Measurements from ENCODE around the gene CHTOP.
A peak's percentile ranks its signal among the peaks of the same experiment; 100 is the strongest.
"Not testable (repeated sequence)": the region's sequence is repeated elsewhere in the genome, so short reads cannot be mapped to it uniquely, and the experiment has no call there.

The CHTOP gene, protein sequence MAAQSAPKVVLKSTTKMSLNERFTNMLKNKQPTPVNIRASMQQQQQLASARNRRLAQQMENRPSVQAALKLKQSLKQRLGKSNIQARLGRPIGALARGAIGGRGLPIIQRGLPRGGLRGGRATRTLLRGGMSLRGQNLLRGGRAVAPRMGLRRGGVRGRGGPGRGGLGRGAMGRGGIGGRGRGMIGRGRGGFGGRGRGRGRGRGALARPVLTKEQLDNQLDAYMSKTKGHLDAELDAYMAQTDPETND

DNA sequence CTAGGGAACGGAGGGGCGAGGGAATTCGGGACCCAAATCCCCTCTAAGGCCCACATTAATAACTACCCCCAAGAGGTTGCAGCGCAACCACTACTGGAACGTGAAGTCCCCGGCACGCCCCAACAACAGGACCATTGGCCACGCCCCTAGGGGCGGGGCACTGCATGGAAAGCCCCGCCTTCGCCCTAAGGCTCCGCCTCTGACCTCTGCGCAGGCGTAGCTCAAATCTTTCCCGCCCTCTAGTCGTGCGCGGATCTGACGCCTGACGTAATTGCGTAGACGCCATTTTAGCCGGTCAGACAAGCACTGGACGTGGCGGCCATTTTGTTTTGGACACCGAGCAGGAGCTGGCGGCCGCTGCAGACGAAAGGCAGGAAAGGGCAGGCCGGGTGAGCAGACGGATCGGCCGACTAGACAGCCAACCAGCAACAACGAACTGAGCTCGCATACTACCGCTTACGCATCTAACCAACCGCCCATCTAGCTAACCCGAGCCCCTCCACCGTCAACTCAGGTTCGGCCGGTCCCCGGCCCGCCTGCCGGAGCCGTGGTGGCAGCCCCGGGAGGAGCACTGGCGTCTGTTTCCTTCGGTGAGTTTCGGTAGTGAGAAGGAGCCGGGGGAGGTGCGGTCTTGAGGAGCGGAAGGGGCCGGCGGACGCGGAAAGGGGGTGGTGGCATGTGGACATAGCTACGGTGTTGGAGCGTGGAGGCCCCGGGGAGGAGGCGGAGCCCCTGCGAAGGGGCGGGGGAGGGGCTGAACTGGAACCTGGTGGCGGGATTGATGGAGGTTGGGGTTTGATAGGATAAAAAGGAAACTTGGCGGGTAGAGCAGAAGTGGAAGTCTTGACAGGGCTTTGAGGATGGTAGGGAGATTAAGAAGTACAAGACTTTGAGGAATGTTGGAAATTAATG is at the start of gene CHTOP:
CHTOP (plus strand) TSS at position 313 of the 912 bp plus-strand sequence. CDS start 2,523 bp downstream, outside the sequence.
- peak; percentile 100 for DNase-seq

DNA sequence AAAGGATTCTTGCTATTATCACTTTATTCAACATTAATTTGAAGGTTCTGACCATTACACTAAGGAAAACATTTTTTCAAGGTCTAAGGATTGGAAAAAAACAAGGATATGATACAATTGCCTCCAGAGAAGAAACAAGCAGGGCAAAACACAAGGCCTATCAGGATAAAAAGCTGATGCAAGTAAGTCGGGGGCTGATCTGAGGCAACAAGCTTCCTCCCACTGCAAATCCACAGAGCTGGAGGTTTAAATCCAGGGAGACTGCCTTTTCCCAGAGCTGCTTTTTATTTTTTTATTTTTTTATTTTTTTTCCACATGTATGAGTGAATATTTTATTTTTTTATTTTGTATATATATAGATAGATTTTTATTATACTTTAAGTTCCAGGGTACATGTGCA is 48.9 kb upstream of the CHTOP start:
- no peak for DNase-seq

DNA sequence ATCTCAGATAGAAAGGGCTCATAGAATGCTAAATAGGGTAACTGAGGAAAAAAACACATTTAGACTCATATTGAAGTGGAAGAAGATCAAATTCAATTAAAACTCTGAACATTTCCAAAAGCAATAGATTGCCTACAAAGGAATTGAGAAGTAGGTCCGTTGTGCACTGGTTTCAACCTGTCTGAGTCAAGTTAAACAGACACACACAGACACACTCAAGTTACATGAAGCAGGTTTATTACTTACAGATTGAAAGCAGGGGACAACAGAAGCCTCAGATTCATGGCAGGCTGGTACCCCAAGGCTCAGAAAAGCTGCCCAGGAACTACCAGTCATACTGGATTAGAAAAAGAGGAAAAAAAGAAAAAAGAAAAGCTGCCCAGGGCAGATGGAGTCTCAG is 47.5 kb upstream of the CHTOP start:
- no peak for DNase-seq

DNA sequence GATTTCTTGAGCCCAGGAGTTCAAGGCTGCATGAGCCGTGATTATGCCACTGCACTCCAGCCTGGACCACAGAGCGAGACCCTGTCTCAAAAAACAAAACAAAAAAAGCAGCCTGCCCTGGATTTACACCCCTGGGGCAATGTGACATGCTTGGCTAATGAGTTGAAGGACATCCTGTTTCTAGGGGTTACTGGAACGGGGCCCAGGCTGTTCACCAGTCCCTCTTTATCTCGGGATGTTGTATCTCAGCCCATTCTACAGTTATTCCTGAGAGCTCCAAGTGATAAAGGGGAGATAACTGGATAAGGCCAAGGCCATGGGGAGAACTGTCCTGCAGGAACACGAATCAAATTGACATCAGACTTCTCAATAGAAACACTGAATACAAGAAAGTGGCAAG is 46.6 kb upstream of the CHTOP start:
- no peak for DNase-seq

DNA sequence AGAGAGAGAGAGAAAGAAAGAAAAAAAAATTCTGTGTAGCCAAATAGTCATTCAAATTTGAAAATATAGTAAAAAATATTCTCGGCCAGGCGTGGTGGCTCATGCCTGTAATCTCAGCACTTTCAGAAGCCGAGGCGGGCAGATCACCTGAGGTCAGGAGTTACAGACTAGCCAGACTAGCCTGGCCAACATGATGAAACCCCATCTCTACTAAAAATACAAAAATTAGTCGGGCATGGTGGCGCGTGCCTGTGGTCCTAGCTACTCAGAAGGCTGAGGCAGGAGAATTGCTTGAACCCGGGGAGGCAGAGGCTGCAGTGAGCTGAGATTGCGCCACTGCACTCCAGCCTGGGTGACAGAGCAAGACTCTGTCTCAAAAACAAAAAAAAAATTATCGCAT is 45.8 kb upstream of the CHTOP start:
- DNase-seq: not testable (repeated sequence)

DNA sequence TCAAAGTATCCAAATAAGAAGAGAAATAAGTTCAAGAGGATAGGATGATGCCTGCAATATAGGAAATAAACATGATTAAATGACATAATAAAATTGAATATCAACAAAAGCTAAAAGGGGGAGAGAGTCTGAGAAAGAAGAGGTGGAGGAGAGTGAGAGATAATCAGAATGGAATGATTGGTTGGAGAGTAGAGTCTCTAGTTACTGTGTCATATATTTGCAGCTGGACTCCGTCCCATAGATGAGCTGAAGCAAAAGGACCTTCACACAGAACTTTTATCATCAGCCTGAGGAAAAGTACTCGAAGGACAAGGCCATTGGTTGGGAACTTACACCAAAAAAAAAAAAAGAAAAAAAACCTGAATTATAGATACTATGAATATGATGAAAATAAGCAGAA is 45.4 kb upstream of the CHTOP start:
- no peak for DNase-seq

DNA sequence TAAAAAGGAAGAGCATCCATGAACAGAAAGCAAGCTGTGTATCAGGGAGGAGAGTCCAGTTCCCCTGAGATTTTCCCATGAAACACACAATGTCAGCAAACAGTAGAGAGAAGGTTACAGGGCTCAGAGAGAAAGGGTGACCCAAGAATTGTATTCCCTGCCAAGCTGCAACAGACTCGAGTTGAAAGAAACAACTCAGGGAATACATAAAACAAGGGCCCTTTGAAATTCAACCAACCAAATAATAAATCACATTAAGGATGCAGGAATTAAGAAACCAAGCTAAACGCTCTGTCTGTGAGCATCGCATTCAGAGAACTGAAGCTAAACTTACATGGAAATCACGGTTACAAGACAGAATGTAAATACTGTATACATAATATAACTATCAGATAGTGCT is 41.1 kb upstream of the CHTOP start:
- DNase-seq: no peak

DNA sequence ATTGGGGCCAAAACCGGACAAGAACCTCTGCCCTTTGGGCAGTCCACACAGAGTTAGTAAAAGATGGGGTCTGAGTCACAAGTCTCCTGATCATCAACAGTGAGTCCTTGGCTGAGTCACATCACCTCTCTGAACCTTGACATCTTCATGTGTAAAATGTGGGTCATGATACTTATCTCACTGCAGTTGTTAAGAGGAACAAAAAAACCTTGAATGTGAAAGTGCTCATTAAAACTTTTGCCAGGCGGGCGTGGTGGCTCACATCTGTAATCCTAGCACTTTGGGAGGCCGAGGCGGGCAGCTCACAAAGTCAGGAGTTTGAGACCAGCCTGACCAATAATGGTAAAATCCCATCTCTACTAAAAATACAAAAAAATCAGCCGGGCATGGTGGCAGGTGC is 36.7 kb upstream of the CHTOP start:
- no peak for DNase-seq

DNA sequence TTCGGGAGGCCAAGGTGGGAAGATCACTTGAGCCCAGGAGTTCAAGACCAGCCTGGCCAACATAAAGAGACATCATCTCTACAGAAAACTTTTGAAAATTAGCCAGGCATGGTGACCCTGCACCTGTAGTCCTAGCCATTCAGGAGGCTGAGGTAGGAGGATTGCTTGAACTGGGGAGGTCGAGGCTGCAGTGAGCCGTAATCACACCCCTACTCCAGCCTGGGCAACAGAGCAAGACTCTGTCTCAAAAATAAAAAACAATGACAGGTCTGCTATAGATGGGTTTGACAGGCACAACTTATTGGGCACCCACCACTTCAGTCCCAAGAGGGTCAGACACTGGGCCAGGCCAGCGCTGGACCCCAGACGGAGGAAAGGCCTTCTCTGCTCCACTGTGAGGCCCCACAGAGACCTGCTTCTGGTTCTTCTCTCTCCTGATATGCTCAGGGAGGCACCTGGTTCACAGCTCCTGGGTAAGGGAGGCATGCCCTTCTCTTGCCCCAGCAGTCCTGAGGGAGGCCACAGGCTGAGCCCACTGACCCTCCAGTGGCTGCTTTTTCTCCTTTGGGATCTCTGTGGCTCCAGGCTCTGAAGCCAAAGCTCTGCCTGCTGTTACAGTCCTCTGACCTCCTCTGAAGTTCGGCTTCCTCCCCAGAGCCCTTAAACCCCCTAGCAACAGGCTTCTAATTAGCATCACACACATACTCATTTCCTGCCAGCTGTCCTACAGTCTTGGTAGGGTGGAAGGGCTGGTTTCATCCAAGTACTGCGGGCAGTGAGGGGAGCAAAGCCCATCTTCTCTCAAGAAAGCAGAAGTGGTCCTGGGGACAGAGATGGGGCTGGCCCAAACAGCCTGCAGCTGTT is 35.3 kb upstream of the CHTOP start:
- no peak for DNase-seq

DNA sequence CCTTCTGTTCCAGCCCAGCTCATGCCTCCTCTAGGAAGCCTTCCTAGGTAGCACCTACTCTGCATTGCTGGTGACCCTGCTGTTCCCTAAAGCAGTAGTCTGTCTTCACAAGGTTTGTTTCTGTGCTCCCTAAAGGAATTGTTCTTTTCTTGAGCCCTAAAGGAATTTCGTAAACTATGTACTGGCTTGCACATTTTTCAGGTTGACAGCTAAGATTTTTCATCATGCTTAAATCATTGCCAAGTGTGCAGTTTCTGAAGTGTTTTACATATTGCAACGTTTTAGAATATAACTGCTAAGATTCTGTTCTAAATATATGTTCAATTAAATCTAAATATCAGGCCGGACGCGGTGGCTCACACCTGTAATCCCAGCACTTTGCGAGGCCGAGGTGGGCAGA is 34.0 kb upstream of the CHTOP start:
- no peak for DNase-seq

DNA sequence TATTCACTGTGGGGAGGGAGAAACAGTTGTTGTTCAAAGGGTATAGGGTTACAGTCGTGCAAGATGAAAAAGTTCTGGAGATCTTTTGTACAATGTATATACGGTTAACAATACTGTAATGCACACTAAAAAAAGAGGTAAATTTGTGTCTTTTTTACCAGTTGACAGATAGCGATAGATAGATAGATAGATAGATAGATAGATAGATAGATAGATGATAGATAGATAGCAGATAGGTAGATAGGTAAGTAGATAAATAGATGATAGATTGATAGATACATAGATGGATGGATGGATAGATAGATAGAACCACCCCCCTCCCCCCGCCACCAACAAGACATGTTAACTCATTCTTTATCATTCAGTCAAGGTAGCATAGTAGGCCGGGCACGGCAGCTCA is 31.1 kb upstream of the CHTOP start:
- no peak for DNase-seq

DNA sequence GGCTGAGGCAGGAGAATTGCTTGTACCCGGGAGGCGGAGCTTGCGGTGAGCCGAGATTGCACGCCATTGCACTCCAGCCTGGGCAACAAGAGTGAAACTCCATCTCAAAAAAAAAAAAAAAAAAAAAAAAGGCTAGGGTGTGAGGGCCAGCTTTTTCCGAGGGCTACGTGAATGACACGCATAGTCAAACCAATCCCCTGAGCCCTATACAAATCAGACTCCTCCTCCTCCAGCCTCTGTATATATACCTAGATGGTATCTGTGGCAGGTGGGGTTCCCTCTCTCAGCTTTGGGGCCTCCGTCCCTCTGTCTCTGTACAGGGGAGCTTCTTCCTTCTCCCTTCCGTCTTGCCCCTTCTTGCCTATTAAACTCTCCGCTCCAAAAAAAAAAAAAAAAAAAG is 27.7 kb upstream of the CHTOP start:
- no peak for DNase-seq

DNA sequence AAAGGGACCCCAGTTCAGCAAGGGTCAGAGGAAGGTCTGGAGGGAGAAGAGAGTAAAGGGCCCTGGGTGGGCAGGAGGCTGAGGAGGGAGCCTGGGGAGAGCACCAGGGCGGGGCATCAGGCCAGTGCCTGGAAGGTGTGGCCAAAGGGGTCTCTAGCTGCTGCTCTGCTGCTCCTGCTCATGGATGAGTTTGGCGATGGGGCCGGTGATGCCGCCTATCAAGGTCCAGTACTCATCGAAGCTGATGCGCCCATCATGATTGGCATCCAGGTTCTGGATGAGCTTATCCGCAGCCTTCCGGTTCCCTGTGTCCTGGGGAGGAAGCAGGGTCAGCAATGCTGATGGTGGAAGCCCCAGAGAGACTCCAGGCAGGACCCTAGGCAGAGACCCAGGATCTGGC is 26.5 kb upstream of the CHTOP start:
- no peak for DNase-seq

DNA sequence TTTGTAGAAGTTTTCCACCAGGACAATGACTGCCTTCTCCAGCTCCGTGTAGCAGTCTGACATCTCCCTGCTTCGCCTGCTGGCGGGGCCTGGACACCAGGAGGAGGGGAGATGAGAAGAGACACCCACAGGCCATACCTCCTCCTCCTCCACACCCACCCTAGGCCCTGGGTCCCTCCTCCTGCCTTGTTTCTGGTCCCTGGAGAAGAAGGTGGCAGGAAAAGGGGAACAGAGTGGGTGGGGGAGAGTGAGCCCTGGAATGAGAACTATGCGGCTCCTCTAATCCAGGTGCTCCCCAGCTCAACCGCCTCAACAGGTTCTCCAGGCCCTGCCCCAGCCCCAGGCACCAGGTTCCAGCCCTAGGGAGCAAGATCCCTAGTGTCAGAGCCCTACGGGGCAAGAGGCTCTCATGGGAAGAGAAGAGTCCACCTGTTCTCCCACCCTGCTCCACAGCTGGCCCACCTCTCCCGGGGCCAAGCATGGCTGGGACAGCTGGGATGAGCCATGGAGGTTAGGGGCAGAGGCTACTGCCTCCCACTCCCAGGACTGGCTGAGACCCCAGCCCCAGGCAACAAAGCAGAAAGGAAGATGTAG is 25.7 kb upstream of the CHTOP start:
- DNase-seq: no peak

DNA sequence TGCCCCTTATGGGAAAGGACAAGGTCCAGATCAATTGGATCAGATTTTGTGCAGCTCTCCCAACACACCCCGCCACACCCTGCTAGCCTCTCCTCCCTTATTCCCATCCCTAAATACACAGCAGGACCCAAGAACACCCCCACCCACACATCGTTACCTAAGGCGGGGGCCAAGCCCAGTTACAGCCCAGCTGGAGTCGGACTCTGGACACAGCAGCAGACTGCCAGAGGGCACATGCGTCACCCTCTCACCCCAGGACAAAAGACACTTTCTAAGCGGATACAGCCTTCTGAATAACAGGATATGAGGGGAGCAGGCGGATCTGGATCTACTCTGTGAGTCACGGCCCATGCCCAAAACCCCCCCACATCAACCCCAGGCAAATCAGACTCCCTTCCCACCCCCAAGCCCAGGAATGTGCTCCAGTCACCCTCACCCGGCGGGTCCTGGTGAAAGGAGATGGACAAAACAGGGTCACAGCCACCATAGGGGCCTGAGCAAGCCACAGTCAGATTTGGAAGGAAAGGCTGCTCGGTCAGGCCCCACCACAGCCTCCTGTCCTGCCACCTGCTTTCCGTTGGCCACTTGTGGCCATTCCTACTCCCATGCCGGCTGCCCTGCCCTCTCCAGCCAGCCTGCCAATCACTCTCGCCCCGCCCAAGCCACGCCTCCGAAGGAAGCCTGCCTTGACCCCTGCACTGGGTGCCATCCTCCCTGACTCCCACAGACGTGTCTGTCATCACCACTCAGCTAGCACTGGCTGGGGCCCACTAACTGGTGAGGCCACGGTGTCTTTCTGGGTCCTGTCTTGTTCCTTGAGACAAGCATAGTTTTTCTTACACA is 24.9 kb upstream of the CHTOP start:
- DNase-seq: no peak

DNA sequence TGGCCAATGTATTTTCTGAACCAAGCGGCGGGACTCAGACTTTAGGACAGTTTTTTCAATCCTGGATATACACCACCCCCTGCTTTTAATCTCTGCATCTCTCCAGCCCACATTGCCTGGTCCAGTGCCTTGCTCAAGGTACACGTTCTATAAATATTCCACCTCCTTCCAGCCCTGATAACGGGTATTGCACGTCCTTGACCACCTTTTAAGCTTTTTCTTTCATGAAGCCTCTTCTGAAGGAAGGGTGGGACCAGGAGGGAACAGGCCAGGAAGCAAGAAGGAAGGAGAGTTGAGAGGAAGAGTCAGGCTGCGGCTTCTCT is 24.3 kb upstream of the CHTOP start:
- no peak for DNase-seq

DNA sequence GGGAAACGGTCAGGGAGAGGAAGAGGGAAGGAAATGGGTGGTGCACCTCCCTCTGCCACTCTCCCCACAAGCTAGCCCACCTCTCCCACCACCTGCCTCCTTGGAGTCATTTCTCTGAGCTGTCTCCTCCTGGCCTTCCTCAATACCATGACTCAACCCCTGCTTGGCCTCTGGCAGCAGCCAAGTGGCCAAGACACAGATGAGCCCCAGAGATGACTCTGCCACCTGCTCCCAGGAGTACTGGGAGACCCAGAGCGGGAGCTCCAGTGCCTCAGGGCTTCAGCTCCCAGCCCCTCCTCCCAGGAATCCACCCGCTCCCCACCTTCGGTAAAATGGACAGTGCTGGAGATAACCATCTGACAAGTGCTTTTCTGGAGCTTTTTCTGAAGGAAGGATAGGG is 23.5 kb upstream of the CHTOP start:
- no peak for DNase-seq

DNA sequence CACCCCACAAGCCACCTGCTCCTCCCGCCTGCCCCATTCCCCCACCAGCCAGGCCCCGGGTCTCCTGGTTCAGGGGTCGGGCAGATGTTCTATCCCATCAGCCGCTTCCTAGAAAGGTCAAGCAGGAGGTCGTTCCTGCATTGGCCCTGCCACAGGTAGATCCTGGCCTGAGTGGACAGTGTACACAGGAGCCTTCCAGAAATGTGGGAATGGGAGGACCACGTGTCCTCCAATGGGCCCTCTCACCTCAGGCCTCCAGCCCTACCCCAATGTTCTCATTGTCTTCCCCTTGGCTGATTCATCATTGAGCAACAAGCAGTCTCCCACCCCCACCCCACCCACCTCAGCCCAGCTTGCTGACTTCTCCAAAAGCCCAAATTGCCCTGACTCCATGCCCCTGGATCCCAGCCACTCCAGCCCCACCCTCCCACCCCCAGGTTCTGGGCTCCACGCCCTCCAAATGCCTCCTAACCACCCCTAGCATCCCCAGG is 23.0 kb upstream of the CHTOP start:
- no peak for DNase-seq

DNA sequence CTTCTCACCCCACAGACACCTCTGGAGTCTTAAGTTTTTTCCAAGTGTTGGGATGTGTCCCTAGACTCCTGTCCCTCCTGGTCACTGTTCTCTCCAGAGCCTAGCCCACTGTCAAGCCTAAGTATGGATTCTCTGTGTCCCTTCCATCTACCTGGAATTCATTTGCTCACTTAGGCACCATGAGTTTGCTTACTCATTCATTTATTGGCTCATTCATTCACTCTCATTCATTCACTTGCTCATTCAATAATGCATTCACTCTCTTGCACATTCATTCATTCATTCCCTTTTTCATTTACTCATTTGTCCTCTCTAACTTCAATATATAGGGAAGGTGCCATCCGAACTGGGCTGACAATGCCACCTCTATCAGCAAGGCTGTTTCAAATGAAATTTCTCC is 22.5 kb upstream of the CHTOP start:
- DNase-seq: no peak

DNA sequence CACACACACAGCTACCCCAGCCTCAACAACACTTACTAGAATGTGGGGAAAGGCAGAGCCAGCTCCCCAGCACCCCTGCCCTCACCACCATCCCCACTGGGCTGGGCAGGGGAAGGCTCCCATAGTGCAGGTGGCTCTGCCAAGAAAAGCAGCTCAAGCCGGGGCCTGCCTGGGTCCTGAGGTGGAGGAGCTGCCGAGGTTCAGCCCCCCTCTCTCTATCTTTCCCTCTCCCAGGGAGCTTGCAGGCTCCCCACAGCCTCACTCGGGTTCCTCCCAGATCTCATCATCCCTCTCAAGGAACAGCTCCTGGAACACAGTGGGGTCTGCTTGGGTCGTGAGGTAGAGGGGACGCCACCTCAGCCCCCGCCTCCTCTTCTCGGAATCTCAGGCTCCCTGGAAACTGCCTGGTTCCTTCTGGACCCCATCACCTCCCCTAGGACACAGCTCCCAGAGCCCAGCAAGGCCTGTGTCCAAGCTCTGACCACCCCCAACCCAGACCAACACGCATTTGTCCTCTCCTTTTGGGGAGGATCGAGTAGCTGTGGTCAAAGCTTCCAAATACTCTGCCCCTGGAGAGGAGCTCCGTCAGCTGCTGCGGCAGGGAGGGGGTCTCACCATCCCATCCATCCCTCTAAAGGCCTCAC is 21.6 kb upstream of the CHTOP start:
- DNase-seq: no peak

DNA sequence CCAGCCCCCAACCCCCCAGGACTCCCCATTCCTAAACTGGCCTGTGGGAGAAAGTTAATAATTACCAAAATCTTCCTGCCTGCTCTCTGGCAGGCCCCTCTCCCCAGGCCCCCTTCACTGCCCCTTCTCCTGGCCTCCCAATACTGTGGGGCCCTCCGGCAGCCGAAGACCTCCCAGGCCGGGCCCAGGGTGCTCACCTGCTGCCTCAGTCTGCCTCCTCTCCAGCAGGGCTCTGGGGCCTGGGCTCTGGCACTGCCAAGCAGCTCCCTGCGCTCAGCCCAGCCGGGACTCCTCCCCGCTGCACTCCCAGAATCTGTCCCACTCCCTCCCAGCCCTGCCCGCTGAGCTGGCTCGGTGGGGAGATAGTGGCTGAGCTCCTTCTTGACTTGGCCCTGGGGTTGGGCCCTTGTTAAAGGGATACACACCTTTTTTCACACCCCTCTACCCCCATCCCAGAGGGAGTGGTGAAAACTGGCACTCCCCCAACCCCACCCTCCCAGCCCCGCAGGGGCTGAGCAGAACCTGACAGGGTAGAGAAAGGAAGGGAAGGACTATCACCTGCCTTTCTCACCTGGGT is 21.0 kb upstream of the CHTOP start, which contains the start of gene S100A16:
S100A16 (minus strand) TSS at position 383 of the 577 bp plus-strand sequence. CDS start 4,986 bp downstream, outside the sequence.
- DNase-seq: no peak

Data from NCI-H187 (cell line).